Erythroblast (primary cell): ENCODE results near the gene GPR4.

ENCODE experiments used
- DNase-seq, 2 experiments: peaks; one replicate each; lab custom pipeline; 2025; lab: John Stamatoyannopoulos, UW
- GATA1 ChIP-seq: IDR thresholded peaks from 2 replicates; pipeline ENCODE4 v1.6.1; 2011; ENCODE audit warnings: low read depth, mild to moderate bottlenecking, control low read depth, low read length, moderate library complexity
- POLR2A ChIP-seq: IDR thresholded peaks from 2 replicates; pipeline ENCODE4 v1.6.1; 2011; ENCODE audit warnings: mild to moderate bottlenecking, low read length

Gene GPR4

DNA sequence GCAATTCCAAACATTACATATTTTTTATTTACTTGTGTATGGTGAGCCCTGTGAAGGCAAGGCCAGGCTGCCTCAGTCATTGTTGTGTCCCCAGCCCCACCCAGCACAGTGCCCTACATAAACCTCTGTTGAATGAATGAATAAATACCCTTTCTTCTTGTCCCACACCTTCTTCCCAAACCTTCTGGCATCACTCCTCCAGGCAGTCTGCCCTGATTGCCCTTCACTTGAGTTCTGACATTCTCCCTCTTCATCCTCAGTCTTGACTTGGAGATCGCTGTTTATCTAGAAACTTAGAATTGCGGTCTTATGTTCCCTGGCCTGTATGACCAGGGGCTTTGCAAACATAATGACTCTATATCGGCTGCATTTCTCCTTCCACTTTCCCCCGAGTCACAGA, 12.2 kb downstream of the GPR4 start:
- DNase-seq, result no peak
- TF ChIP-seq POLR2A, result no peak
- TF ChIP-seq GATA1, result no peak

DNA sequence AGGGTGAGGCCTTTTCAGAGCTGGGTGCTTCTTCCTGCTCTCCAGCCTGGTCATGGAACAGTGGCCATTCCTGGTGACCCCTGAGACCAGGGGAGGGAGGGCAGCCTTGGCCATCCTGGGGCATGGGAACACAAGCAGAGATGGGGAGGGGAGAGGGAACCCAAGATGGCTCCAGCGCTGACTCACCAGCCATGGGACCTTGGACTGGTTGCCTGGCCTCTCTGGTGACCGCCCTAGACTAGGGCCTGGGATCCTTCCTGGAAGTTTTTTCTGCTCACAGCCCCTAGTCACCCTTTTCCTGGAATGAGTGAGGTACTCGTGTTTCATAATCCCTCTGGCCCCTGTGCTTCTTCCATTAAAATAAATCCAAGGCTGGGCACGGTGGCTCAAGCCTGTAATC, 14.1 kb downstream of the GPR4 start:
- TF ChIP-seq GATA1 (no peak), POLR2A (no peak)
- no peak for DNase-seq

DNA sequence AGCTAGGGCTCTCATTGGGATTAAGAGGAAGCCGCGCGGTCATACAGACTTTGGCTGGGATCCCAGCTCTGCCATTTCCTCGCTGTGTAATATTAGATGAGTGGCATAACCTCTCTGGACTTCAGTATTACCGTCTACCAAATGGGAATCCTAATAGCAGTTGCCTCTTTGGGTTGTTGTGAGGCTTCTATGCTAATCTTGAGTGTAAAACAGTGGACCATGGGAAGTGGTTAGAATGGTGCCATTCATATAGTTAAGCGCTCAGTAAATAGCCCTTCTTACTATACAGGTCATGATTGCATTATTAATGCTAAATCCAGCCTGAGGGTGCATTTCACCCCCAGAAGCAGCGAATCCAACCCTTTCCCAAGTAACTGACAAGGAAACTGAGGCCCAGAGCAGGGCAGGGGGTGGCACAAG, 16.8 kb downstream of the GPR4 start:
- DNase-seq, result no peak
- TF ChIP-seq POLR2A (no peak), GATA1 (no peak)

DNA sequence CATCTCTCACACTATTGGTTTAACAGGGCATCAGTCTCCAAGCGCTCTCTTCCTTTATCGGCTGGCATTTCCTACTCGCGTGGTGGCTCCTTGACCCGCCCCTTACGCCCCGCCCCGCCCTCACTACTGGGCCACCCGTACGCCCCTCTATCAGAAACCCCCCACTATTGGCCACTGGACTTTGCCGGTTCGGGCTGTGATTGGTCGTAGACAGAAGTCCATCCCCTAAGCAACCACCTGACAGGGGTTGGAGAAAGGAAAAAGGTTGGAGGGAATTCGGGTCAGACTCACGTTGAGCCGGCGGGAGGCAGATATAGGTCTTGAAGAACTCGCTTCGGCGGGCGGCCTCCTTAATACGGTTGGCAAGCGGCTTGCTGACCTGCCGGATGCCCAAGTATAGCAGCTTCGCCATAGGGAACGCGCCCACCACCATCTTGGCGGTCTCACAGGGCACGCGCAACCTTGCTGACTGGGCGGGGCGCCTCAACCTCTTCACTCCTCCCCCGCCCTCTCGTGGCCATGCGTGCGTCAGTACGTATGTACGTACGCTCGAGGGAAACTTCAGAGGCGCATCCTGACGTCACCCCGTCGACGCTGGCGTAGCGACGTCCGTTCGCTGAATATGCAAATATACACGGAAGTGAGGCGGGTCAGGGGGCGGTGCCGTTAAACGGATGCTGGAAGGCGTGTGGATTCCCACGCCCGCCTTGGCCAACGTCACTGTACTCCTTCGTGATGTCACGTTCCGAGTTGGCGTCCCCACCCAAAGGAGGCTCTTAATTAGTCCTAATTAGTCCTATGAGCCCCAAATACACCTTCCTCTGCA, 17.5 kb downstream of the GPR4 start, which contains the start of gene OPA3:
OPA3 (minus strand) TSS at position 471 of the 826 bp plus-strand sequence; CDS start at position 433, 38 bp downstream.
- peak; percentile 100 for DNase-seq
- TF ChIP-seq GATA1, result no peak
- peak; percentile 86 for TF ChIP-seq POLR2A

DNA sequence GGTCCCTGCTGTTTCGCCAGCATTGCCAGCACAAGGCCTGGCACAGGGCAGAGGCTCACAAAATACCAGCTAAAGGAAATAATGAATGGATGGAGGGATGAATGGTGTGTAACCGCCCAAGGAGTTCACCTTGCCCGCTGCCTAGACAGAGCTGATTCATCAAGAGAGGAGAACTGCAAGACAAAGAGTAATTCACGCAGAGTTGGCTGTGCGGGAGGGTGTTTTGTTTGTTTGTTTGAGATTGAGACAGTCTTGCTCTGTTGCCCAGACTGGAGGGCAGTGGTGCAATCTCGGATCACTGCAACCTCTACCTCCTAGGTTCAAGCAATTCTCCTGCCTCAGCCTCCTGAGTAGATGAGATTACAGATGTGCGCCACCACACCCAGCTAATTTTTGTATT, 20.4 kb downstream of the GPR4 start:
- TF ChIP-seq POLR2A, result no peak
- TF ChIP-seq GATA1, result no peak

DNA sequence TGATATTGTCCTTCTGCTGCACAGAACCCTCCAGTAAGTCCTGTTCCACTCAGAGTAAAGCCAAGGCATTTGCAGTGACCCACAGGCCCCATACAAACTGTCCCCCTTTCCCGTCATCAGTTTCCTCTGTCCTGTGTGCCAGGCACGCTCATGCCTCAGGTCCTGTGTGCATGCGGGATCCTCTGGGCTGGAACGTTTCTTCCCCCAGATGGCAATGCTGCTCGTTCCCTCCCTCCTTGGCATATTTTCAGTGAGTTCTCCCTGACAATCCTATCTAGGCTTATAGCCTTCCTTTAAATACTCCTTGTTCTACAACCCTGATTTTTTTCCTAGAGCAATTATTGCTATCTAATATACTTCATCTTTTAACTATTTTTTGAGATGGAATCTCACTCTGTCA, 23.2 kb downstream of the GPR4 start:
- no peak for DNase-seq
- TF ChIP-seq GATA1, result no peak

More for the DNA sequence above, 20.4 kb downstream of the GPR4 start:
- DNase-seq, result no peak

DNA sequence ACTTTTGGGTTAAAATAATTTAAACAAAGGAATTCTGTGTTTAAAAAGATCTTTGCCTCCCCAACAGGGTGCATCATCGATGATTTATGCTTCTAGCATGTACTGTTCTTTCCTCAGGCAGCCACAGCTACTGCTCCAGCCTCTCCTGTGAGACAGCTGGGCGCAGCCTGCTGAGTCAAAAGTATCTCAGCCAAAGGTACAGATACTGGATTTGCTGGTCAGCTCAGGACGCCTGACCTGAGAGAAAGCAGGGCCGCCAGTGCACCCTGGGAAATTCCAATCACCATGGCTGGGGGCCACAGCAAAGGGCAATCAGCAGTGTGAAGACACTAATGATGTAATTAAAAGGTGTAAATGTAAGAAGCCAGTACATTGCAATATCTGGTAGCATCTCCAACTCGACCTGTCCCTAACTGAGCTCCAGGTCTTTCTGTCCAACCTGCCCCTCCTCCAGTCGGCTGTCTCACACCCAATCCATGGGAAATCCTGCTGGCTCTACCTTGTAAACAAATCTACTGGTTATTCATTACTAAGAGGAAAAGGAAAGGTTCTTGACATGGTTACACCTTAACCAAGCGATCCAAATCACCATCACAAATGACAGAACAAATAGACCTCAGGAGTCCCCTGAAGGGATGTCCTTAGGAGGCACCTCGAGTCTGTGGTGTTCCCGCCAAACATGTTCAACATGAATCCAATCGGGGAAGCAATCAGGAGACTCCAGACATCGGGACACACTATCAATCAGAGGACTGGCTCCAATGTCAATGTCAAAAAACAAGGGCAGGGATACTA, 24.7 kb downstream of the GPR4 start:
- DNase-seq, result no peak
- TF ChIP-seq POLR2A, result no peak
- TF ChIP-seq GATA1, result no peak

DNA sequence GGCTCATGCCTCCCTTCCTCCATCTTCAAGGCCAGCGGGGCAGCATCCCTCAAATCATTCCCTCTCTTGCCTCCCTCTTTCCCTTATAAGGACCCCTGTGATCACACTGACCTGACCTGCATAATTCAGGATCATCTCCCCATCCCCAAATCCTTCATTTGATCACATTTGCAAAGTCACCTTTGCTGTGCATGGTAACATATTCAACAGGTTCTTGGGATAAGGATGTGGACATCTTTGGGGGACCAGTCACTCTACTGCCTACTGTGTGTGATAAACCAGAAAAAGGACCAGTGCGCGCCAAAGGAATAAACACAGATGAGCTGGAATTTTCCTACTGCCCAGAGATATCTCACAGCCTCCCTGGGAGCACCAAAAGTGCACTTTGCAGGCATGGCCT, 25.3 kb downstream of the GPR4 start:
- no peak for TF ChIP-seq POLR2A
- TF ChIP-seq GATA1, result no peak
- no peak for DNase-seq

DNA sequence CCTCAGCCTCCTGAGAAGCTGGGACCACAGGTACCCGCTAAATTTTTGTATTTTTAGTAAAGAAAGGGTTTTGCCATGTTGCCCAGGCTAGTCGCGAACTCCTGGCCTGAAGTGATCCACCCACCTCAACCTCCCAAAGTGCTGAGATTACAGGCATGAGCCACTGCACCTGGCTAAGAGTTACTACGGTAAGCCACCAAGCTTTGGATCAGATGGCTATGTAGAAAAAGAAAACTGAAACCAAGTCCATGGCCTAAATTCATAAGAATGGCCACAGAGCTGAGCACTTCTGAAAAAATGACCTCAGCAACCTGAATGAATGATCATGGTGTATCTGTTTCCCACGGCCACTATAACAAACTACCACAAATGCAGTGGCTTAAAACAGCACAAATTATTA, 26.8 kb downstream of the GPR4 start:
- DNase-seq, result no peak
- TF ChIP-seq POLR2A (no peak), GATA1 (no peak)

DNA sequence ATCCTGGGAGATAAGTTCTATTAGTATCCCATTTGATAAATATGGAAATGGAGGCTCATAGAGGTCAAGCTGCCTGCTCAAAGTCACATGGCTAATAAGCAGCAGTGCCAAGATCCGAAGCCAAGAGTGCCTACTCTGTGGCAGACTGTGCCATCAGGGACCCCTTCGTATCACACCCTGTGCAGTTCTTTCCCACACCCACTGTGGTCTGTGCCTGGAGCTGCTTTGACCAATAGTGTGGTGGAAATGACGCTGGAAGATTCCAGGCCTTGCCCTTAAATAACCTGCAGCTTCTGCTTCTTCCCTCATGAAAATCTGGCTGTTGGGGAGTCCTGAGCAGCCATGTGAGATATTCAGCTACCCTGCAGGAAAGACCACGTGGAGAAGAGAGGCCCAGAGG, 27.5 kb downstream of the GPR4 start:
- TF ChIP-seq POLR2A, result no peak
- TF ChIP-seq GATA1, result no peak
- no peak for DNase-seq

DNA sequence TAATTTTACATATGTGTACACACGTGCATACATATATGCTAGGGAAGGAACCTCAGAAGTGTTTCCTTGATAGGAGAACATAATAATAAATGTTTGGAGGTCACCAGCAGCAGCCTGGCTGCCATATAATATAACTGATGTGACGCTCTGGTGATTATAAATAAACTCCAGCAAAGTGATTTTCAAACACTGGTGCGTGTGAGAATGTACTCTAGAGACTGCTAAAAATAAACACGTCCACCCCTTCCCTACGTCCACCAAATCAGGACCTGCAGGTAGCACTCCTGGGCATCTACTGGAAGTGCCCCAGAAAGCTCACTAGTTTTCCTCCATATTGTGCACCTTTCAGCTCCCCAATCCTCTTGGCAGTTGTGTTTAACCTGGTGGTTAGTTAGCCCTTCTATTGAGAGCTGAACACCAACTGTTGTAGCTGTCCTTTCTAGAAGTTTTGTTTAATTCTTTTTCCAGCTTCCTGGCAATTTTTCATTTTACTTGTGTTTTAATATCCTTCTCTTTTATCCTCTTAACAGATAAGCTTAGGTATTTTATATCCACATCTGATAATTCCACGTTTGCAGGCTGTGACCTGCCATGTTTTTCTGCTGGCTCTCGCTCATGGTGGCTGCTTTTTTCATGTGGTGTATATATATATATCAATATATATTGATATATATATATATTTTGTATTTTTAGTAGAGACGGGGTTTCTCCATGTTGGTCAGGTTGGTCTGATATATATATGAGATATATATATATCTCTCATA, 30.4 kb downstream of the GPR4 start:
- DNase-seq, result no peak

DNA sequence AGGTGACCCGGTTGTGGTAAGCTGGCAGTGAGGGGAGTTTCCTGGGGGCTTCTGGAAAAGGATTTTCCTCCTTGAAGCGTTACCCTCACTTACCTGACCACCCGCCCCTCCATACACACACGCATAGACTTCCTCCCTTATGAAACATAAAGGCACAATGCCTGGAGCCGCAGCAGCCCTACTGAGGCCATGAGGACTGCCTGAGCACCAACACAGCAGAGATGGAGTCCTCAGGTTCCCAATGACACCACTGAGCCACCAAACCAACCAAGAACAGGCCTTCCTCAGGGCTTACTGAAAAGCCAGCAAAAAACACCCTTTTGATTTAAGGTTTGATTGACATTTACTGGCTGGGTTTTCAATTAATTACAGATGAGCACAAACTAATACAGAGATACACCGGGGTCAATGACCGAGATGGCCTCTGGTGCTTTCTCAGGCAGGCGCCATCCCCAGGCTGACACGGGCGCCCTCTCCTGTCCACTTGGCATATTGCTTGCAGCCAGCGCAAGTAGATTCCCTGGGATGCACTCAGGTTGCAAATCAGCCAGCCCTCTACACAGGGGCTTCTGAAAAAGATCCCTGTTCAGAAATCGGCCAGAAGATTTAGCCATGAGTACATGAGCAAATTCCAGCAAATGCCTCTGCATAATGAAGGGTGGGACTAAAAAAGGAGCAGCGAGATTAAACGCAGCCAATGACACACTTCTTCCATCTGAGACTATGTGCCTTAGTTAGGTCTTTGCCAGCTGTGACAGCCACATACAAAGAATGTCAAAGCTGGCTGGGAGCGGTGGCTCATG, 32.2 kb downstream of the GPR4 start:
- peak; percentile 64 to 75 for DNase-seq
- TF ChIP-seq POLR2A (no peak), GATA1 (no peak)

More for the DNA sequence above, 30.4 kb downstream of the GPR4 start:
- TF ChIP-seq GATA1 (no peak), POLR2A (no peak)

DNA sequence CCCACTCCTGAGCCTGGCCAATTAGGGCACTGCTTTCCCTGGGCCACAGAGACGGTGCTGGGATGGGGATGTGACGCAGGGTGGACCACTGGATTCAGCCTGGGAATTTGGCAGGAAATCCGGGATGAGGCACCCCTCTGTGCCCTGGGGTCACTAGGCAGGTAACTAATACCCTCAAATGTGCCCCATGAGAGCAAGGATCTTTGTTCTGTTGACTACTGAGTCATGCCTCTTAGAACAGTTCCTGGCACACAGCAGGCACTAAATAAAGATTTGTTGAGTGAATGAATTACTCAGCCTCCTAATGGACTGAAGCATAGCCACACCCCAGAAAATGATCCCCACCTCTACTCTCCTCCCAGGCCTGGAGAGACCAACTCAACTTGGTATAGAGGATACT, 33.3 kb downstream of the GPR4 start:
- DNase-seq, result no peak
- TF ChIP-seq POLR2A (no peak), GATA1 (no peak)
